SK-MEL-5 (cell line): Measurements from ENCODE around the gene PANK4. TPM values are rescaled to one million over a fixed set of nuclear protein-coding genes. Genes with fewer than 3 reads are reported as not detected.

ENCODE experiments used
- DNase-seq: peaks from one replicate; pipeline ENCODE4 v3.0.0-alpha.2; 2016; ENCODE audit warnings: low read depth, low spot score
- in situ Hi-C: cut with HindIII; loops from 2 replicates; pipeline ENCODE4 v1.10.0; 2016; ENCODE audit warnings: low sequenced_read_pairs, high pct_unique_total_duplicates, low pct_unique_long_range_greater_than_20kb
- total RNA-seq: library from RNA; depleted of rRNA; stranded (reverse); fragments of >200 nt; shearing (Covaris generic); gene quantifications from 2 replicates; pipeline ENCODE4 v1.2.3, GENCODE V29; 2014

PANK4 gene
- total RNA-seq, 1 experiment from 2014 or later, result 16.2 TPM

DNA sequence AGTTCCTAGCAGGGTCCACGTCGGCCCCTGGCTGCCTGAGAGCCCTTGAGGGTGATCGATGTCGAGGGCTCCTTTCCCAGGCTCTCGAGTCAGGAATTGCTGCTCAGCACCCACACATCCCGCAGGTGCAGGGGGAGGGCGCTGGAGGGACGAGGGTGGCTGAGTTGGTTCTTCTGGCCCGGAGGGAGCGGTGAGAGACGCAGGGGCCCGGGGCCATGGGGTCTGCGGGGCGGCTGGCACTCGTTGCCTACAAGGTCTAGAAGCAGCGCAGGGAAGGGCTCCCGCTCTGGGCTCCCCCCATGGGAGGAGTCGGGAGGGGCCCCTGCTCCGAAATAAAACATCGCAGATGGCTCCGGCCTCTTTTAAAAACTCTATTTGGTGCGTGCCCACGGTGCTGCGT, 18.2 kb downstream of the PANK4 start:
- in situ Hi-C loops, result no loop called here
- no peak for DNase-seq

DNA sequence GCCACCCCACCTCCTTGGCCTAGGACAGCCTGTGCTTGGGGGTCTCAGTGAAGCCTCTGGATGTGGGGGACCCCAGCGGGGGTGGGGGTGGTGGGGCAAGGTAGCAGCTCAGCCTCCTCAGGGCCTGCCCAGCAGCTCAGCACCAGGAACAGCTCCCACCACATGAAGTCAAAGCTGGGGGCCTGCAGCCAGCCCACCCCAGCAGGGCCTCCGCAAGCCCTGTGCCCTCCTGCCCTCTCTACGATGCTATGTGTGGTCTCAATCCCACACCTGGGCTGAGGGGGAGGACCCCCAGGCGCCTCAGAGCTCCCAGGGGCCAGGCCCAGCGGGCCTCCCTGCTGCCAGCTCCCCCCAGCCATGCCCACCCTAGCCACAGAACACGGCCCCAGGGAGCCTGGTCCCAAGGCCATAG, 18.6 kb downstream of the PANK4 start:
- in situ Hi-C loops, result no loop called here
- DNase-seq, result no peak

DNA sequence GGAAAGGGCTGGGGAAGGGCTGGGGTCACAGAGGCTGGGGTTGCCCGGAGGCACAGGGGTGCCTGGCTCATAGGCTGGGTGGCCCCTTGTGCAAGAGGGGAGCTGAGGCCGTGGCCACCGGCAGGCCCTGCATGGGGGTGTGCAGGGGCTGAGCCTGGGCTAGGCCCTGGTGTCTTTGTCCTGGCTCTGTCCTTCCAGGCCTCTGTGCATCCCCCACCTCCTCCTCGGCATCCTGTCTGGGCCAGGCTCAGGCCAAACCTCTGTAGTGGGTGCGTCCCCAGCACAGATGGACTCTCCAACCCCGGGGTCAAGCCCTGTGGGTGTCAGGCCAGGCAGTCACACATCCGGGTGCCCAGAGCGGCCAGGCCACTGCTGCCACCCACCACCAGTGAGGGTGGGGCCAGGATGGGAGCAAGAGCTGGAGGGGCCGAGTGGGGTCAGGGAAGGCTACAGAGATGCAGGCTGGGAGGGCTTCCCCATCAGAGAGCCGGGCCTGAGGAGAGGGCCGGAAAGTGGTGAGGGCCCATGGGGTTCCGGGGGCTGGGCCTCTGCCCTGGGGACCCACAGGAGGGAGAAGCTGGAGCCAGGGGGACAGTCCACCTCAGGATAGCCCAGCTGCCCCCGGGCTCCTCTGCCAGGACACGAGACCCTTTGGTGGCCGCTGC, 19.4 kb downstream of the PANK4 start:
- in situ Hi-C loops, result no loop called here
- DNase-seq, result no peak

DNA sequence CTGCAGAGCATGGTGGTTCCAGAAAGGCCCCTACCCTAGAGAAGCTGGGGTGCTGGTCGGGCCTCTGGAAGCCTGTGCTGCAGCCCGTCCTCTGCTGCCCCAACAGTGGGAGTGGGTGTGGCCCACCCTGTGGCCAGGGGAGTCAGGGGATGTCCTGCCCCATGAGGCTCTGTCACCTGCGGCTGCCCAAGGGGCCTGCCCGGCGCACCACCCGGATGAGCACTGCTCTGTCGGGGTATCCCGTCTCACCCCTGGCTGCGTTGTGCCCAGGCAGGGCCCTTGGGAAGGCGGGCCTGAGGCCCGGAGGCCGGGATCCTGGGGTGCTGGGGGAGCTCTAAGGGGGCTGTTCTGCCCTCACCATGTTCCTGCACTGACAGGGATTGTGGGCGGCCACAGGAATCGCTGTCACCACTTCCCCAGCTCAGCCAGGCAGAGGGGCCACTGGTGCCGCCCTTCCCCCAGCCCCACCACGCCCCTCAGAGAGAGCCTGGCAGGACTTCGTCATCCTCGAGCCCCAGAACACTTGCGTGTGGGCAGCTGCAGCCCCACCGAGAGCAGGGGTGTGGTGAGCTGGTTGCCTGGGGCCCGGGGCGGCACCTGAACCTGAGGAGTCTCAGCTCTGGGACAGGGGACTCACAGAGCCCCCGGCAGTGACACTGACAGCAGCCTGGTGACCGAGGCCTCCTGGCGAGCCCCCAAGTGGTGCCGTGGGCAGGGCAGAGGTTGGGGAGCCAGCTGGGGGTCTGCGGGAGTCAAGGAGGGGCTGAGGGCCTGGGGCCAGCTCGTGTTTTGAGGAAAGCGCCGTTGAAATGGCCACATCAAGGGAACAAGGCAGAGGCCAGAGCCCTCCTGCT, 20.2 kb downstream of the PANK4 start:
- in situ Hi-C loops, result no loop called here
- DNase-seq, result no peak

DNA sequence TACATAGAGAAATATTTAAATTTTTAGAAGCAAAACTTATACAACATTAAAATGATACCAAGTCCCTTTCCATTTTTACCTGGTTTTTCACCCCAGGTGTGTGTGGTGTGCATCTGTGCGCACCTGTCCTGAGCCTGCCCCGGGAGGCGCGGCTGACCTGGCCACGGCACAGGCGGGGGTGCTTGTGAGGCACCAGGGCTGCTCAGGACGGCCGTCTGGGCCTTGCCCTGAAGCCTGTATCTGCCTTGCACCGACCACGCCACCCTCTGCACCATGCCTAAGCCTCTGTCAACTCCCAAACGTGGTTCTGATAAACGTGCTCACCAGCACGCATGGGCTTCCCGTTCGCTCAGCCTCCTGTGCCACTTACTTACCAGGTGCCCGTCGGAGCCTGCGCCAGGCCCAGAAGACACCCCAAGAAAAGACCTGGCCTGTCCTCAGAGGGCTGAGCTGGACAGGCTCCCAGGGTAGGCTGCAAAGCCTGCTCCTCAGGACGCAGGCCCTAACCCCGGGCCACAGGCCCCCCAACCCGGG, 20.9 kb downstream of the PANK4 start:
- in situ Hi-C loops, result no loop called here
- DNase-seq, result no peak

DNA sequence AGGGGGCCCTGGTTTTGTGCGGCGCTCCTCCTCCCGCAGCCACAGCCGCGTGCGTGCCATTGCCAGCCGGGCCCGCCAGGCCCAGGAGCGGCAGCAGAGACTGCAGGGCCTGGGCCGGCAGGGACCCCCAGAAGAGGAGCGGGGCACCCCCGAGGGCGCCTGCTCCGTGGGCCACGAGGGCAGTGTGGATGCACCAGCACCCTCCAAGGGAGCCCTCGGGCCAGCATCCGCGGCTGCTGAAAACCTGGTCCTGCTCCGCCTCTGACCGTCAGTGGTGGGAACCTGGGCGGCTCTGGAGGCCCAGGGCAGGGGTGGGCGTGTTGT, 21.5 kb downstream of the PANK4 start:
- in situ Hi-C loops, result no loop called here
- DNase-seq, result no peak

DNA sequence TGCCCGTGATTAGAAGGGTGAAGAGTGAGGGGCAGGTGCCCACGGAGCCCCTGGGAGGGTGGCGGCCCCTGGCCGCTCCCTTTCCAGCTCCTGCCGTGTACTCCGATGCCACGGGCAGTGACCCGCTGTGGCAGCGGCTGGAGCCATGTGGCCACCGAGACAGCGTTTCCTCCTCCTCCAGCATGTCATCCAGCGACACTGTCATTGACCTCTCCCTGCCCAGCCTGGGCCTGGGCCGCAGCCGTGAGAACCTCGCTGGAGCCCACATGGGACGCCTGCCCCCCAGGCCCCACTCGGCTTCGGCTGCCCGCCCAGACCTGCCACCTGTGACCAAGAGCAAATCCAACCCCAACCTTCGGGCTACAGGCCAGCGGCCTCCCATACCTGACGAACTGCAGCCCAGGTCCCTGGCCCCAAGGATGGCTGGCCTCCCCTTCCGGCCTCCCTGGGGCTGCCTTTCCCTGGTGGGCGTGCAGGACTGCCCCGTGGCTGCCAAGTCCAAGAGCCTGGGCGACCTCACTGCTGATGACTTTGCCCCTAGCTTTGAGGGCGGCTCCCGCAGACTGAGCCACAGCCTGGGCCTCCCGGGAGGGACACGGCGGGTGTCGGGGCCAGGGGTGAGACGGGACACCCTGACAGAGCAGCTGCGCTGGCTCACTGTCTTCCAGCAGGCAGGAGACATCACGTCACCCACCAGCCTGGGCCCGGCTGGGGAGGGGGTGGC, 22.0 kb downstream of the PANK4 start:
- in situ Hi-C loops, result no loop called here
- DNase-seq, result no peak

DNA sequence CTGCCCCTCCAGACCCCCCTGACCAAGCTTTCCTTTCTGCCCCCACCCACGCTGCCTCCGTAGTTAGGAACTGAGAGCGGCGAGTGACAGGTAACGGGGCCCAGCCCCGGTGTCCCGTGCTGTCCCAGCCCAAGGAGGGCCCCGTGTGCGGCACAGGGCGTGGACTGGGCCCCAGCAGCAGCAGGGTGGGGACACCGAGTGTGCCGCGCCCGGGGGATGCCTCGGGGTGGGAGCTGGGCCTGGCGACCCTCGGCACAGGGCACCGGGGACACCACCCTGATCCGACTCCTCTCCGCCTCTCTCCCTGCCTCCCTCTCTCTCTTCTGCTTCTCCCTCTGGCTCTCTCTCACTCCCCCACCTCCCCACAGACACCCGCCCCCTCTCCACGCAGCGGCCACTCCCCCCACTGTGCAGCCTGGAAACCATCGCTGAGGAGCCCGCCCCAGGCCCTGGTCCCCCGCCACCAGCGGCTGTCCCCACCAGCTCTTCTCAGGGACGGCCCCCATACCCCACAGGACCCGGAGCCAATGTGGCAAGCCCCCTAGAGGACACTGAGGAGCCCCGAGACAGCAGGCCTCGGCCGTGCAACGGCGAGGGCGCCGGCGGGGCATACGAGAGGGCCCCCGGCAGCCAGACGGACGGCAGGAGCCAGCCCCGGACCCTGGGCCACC, 22.7 kb downstream of the PANK4 start:
- no peak for DNase-seq
- in situ Hi-C loops, result no loop called here

DNA sequence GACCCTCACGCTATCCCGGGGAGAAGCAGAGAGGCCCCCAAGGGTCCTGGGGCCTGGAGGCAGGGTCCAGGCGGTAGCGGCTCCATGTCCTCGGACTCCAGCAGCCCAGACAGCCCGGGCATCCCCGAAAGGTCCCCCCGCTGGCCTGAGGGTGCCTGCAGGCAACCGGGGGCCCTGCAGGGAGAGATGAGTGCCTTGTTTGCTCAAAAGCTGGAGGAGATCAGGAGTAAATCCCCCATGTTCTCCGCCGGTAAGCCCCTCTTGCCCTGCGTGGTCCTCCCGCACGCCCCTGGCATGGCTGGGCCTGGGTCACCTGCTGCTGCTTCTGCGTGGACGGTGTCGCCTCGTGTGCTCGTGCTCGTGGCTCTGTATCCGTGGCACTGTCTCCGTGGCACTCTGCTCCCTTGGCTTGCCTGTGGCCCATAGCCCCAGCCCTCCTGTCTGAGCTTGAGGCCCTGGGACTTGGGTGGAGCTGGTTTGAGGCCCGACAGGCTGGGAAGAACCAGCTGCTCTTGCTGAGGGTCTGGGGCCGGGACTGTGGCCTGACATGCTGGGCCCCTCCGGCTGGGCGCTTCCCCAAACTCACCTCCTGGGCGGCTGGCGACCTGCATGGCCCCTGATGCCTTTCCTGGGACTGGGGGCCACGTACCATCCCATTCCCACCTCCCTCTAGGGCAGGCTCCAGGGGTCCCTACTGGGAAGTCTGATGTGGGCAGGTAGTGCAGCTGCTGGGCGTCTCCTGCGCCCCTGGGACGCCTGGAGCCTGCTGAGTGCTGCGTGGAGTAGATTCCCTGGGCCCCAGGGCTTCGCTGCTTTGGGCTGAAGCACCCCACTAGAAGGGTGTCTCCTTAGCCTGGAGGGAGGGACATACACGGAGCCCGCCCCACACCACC, 23.5 kb downstream of the PANK4 start:
- no peak for DNase-seq
- in situ Hi-C loops, result no loop called here

DNA sequence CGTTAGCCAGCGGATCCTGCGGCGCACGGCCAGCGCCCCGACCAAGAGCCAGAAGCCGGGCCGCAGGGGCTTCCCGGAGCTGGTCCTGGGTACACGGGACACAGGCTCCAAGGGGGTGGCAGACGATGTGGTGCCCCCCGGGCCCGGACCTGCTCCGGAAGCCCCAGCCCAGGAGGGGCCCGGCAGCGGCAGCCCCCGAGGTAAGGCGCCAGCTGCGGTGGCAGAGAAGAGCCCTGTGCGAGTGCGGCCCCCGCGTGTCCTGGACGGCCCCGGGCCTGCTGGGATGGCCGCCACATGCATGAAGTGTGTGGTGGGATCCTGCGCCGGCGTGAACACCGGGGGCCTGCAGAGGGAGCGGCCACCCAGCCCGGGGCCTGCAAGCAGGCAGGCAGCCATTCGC, 24.2 kb downstream of the PANK4 start:
- in situ Hi-C loops, result no loop called here
- no peak for DNase-seq

DNA sequence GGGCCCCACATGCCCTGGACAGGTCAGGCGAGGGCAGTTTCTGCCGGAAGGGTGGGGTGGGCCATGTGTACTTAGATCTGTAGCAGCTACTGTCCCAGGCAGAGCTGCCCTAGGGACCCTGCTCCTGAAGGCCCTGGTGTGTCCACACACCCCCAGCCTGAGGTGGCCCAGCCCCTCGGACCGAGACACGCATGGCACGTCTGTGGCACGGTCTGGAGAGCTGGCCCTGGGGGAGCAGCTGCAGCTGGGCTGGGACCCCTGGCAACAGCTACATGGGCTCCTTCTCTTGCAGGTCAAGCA, 24.6 kb downstream of the PANK4 start:
- in situ Hi-C loops, result no loop called here
- DNase-seq, result no peak

DNA sequence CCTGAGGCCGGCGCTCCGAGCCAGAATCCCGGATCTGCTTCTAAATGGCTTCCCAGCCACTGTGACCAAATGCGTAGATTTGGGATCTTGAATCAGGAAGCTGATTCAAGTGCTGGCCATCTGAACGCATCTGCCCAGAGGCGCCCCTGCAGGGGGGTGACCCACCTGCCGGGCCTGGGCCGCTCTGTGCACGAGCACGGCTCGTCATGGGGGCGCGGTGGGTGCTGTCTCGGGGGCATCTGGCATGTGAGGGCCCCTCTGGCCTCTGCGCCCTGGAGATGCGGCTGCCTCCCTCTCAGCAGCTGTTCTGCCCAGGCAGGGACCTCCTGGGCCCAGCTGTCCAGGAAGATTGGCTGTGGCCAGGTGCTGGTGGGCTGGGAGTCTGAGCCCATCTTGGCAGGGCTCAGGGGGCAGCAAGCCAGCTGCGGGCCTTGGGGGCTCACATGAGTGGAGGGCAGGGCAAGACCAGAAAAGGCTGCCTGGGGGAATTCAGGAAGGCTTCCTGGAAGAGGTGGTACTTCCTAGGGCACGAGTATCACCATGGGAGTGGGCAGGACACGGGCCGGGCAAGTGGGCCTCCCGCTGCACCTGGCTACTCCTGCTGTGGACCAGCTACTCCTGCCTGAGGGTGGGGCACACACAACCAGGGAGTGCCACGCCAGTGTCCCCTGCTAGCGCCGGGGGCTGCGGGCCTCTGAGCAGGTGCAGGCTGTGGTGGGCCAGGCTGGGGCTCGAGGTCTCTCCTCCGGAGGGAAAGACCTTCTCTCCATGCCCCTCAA, 25.2 kb downstream of the PANK4 start:
- no peak for DNase-seq
- in situ Hi-C loops, result no loop called here

DNA sequence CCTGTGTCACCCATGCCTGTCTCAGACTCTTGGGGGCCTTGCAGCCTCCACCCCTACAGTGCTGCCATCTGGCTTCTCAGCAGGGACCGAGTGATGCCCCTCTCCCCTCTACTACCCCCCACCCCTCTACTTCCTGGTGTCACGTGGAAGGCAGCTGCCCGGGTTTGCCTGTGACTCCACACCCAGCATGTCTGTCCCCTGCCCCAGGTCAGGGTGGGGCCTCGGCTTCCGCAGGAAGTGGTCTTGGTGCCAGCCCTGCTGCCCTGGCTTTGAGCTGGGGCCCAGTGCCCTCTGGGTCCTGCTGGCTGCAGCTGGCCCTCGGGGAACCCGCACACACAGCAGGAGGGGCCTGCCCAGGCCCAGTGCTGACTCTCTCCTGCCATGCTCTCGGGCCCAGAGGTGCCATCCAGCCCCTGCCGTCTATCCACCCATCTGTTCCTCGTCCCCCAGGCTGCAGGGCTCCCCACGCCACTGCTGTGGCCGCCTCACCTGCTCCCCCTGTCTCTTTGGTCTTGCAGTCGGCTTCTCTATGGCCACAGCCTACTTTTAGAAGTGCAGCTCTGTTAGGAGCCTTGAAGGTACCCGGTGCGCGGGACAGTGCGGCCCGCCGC, 26.3 kb downstream of the PANK4 start:
- in situ Hi-C loops, result no loop called here
- DNase-seq, result no peak

DNA sequence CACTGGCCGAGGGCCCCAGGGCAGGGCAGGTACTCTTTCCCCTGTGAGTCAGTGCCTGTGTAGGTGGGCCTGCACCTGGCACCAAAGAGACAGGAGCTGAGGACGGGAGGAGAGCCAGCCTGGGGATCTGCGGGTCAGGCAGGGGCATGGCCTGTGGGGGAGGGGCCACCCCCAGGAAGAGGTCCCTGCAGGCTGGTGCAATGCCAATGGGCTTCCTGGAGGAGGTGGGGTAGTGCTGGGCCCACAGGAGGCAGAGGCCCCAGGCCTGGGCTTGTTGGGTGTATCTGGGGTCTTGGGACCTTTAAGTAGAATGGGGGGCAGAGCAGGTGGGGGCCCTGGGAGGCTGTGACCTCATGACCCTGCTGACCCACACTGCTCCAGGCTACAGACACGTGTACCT, 27.1 kb downstream of the PANK4 start:
- in situ Hi-C loops, result no loop called here
- no peak for DNase-seq

DNA sequence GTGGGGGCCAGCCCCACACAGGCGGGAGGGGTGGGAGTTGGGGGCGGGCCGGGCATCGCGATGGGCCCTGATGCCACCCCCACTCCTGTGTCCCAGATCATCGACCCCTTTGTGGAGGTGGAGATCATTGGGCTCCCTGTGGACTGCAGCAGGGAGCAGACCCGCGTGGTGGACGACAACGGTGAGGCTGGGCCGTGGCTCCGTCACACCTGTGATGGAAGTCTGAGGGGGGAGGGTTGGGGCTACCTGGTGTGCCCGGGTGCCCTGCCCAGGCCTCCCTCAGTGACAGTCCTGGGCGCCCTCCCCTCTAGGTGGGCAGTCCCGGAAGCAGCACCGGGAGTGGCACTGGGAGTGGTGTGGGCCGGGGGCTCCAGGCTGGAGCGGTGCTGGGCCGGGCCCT, 27.7 kb downstream of the PANK4 start:
- no peak for DNase-seq
- in situ Hi-C loops, result no loop called here

DNA sequence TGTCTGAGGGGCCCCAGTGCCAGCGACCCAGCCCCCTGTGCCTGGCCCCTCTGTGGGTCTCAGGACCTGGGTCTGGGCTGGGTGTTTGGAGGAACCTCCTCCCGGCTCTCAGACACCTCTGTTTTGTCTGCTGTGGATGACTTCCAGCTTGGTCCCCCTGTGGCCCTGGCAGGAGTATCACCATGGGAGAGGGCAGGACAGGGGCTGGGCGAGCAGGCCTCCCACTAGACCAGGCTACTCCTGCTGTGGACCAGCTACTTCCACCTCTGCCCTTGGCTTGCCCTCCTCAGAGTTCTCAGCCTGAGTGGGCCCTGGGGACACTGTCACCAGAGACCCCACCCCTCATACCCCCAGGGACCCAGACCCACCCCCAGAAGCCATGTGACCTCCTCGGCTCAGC, 28.5 kb downstream of the PANK4 start:
- in situ Hi-C loops, result no loop called here
- DNase-seq, result no peak
